ENCODE results near the gene CTNNA2.

The CTNNA2 gene

GRCh38 chr2:79892123-79892522, 379.3 kb downstream of the CTNNA2 start:
- no peaks in the 10 kb centered on the region for H3K9me3 ChIP-seq (ENCODE audit: control insufficient read depth, insufficient read depth, low read depth, low read length)
- no peak overlapping the region for H3K9ac ChIP-seq (ENCODE audit: low read length)
- H3K36me3 ChIP-seq (ENCODE audit: control insufficient read depth, insufficient read depth, low read length) = no peaks in the 10 kb centered on the region
- H3K27ac ChIP-seq (ENCODE audit: low read depth, low read length) = no peak overlapping the region
- no peaks in the 10 kb centered on the region for H3K27me3 ChIP-seq (ENCODE audit: control insufficient read depth, insufficient read depth, low read length)
- H3K4me1 ChIP-seq (ENCODE audit: control insufficient read depth, insufficient read depth, low read length) = peaks cover 9% of the 10 kb centered on the region
- H3K4me3 ChIP-seq (ENCODE audit: low read depth, low read length) = no peak overlapping the region

DNA sequence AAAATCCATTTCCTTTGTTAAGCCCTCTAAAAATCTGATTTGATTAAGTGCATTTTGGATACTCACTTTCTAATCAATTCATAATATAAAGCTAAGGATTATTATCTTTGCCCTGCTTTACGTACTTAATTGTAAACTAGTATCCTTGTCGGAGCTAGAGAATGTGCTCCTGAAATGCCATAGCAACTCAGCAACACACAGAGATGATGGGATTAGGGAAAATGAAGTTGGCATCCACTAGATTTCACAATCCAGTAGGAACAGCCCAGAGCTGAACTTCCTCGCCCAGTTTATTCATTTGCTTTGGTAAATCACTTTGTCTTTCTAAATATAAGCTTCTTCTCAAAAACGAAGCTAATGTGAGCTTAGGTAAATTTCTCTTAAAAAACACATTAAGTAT, 386.3 kb downstream of the CTNNA2 start:
- Histone ChIP-seq H3K4me1 (ENCODE audit: control insufficient read depth, insufficient read depth, low read length) (no peaks in the 10 kb centered on the region), H3K9ac (ENCODE audit: low read length) (no peak overlapping the region), H3K27ac (ENCODE audit: low read depth, low read length) (no peak overlapping the region), H3K27me3 (ENCODE audit: control insufficient read depth, insufficient read depth, low read length) (no peaks in the 10 kb centered on the region), H3K4me3 (ENCODE audit: low read depth, low read length) (no peak overlapping the region), H3K36me3 (ENCODE audit: control insufficient read depth, insufficient read depth, low read length) (no peaks in the 10 kb centered on the region), H3K9me3 (ENCODE audit: control insufficient read depth, insufficient read depth, low read depth, low read length) (no peaks in the 10 kb centered on the region)

- Histone ChIP-seq H3K9me3 (ENCODE audit: control insufficient read depth, insufficient read depth, low read depth, low read length) (no peaks in the 10 kb centered on the region), H3K4me1 (ENCODE audit: control insufficient read depth, insufficient read depth, low read length) (no peaks in the 10 kb centered on the region), H3K9ac (ENCODE audit: low read length) (no peak overlapping the region), H3K36me3 (ENCODE audit: control insufficient read depth, insufficient read depth, low read length) (no peaks in the 10 kb centered on the region), H3K27me3 (ENCODE audit: control insufficient read depth, insufficient read depth, low read length) (no peaks in the 10 kb centered on the region), H3K27ac (ENCODE audit: low read depth, low read length) (no peak overlapping the region), H3K4me3 (ENCODE audit: low read depth, low read length) (no peak overlapping the region)
Measured at GRCh38 chr2:79901161-79901560, 388.3 kb downstream of the CTNNA2 start.

DNA sequence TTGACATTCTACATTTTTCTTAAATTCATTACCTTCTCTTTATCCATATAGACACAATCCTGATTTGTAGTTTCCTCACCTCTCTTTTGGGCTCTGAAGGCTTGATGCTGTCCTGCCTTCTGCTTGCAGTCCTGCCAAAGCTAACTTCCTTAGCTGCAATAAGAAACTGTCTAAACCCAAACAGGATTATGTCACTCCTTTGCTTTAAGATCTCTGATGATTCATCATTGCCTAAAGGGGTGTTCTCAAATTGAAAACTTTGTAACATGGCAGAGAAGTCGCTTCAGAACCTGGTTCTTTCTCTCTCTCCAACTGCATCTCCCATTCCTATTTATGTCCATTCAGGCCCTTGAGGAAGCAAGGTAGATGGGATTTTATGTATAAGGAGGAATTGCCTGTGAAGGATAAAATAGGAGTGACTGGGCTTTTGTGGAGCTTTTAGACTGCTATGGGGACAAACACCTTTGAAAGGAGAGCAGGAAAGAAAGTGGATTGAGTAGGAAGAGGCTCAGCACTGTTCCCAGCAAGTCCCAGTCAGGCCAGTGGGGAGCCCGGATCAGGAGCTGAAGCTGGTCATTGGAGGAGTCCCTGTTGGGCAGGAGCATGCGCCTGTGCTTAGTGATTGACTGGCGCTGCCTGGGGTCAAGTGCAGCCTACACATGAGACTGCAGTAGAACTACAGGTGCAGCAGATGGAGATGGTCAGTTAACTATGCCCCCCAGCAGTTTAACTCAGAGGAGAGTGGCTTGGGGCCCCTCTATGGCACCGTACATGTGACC, 390.6 kb downstream of the CTNNA2 start:
- Histone ChIP-seq H3K4me3 (ENCODE audit: low read depth, low read length) (no peak overlapping the region), H3K27ac (ENCODE audit: low read depth, low read length) (no peak overlapping the region), H3K36me3 (ENCODE audit: control insufficient read depth, insufficient read depth, low read length) (no peaks in the 10 kb centered on the region), H3K9me3 (ENCODE audit: control insufficient read depth, insufficient read depth, low read depth, low read length) (no peaks in the 10 kb centered on the region), H3K27me3 (ENCODE audit: control insufficient read depth, insufficient read depth, low read length) (no peaks in the 10 kb centered on the region), H3K4me1 (ENCODE audit: control insufficient read depth, insufficient read depth, low read length) (no peaks in the 10 kb centered on the region), H3K9ac (ENCODE audit: low read length) (no peak overlapping the region)

GRCh38 chr2:79906139-79906890, 393.5 kb downstream of the CTNNA2 start:
- Histone ChIP-seq H3K27ac (ENCODE audit: low read depth, low read length) (no peak overlapping the region), H3K36me3 (ENCODE audit: control insufficient read depth, insufficient read depth, low read length) (no peaks in the 10 kb centered on the region)

DNA sequence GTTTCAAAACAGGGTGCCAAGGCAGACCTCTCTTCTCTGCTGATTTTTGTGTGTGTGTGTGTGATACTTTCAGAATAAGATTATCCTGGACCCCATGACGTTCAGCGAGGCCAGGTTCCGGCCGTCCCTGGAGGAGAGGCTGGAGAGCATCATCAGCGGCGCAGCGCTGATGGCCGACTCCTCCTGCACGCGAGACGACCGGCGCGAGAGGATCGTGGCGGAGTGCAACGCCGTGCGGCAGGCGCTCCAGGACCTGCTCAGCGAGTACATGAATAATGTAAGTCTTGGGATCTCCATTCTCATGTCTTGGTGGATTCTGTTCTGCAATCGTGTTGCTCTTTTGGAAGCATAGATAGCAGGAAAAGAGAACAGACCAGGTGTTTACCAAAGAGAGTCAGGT, 396.7 kb downstream of the CTNNA2 start:
- H3K4me3 ChIP-seq (ENCODE audit: low read depth, low read length) = no peak overlapping the region
- H3K9ac ChIP-seq (ENCODE audit: low read length) = no peak overlapping the region
- H3K27me3 ChIP-seq (ENCODE audit: control insufficient read depth, insufficient read depth, low read length) = no peaks in the 10 kb centered on the region
- no peaks in the 10 kb centered on the region for H3K9me3 ChIP-seq (ENCODE audit: control insufficient read depth, insufficient read depth, low read depth, low read length)
- no peaks in the 10 kb centered on the region for H3K4me1 ChIP-seq (ENCODE audit: control insufficient read depth, insufficient read depth, low read length)
- no peaks in the 10 kb centered on the region for H3K36me3 ChIP-seq (ENCODE audit: control insufficient read depth, insufficient read depth, low read length)
- no peak overlapping the region for H3K27ac ChIP-seq (ENCODE audit: low read depth, low read length)

More at GRCh38 chr2:79906139-79906890, 393.5 kb downstream of the CTNNA2 start:
- H3K27me3 ChIP-seq (ENCODE audit: control insufficient read depth, insufficient read depth, low read length) = no peaks in the 10 kb centered on the region
- H3K4me1 ChIP-seq (ENCODE audit: control insufficient read depth, insufficient read depth, low read length) = no peaks in the 10 kb centered on the region
- no peaks in the 10 kb centered on the region for H3K9me3 ChIP-seq (ENCODE audit: control insufficient read depth, insufficient read depth, low read depth, low read length)
- no peak overlapping the region for H3K4me3 ChIP-seq (ENCODE audit: low read depth, low read length)
- no peak overlapping the region for H3K9ac ChIP-seq (ENCODE audit: low read length)

DNA sequence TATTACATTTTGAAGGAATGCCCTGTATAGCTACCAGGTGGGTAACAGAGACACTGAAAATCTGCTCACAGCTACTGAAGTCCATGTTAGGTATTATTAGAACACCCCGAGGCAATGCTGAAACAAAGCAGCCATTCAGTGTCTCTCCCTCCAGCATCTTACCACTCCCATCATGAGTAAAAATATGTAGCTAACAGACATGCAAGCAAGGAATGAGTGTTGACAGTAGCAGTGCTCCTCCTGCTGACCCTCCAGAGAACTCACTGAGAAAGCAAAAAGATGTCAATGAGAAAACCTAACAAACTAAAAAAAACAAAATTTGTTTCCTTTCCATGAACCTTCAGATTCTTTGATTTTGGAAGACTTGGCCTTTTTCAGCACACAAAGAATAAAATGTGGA, 397.8 kb downstream of the CTNNA2 start:
- Histone ChIP-seq H3K27ac (ENCODE audit: low read depth, low read length) (no peak overlapping the region), H3K9me3 (ENCODE audit: control insufficient read depth, insufficient read depth, low read depth, low read length) (no peaks in the 10 kb centered on the region), H3K4me1 (ENCODE audit: control insufficient read depth, insufficient read depth, low read length) (peaks cover under 1% of the 10 kb centered on the region; the same call in 1 of the 2 replicates), H3K27me3 (ENCODE audit: control insufficient read depth, insufficient read depth, low read length) (no peaks in the 10 kb centered on the region), H3K36me3 (ENCODE audit: control insufficient read depth, insufficient read depth, low read length) (no peaks in the 10 kb centered on the region), H3K4me3 (ENCODE audit: low read depth, low read length) (no peak overlapping the region), H3K9ac (ENCODE audit: low read length) (no peak overlapping the region)

DNA sequence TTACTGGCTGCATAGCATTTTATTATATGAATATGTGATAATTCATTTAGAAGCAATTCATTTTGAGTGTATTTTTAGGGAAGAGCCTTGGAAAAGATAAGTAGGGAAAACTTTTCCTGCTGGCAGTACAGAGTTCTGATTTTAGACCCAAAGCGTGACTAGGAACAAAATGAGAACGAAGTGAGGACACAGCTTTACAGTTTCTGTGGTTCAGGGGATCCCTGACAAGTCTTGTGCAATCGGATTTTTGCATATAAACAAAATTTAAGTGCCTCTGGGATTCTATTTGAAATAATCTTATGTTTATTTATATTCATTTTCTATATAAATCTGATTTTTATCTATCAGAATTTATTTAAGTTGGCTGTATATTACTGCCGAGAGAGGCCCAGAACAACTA, 402.6 kb downstream of the CTNNA2 start:
- H3K27ac ChIP-seq (ENCODE audit: low read depth, low read length) = no peak overlapping the region
- H3K4me3 ChIP-seq (ENCODE audit: low read depth, low read length) = no peak overlapping the region
- no peaks in the 10 kb centered on the region for H3K27me3 ChIP-seq (ENCODE audit: control insufficient read depth, insufficient read depth, low read length)
- H3K9ac ChIP-seq (ENCODE audit: low read length) = no peak overlapping the region
- no peaks in the 10 kb centered on the region for H3K9me3 ChIP-seq (ENCODE audit: control insufficient read depth, insufficient read depth, low read depth, low read length)
- H3K36me3 ChIP-seq (ENCODE audit: control insufficient read depth, insufficient read depth, low read length) = no peaks in the 10 kb centered on the region
- peaks cover 6% of the 10 kb centered on the region; the same call in 1 of the 2 replicates for H3K4me1 ChIP-seq (ENCODE audit: control insufficient read depth, insufficient read depth, low read length)

- Histone ChIP-seq H3K4me1 (ENCODE audit: control insufficient read depth, insufficient read depth, low read length) (peaks cover 14% of the 10 kb centered on the region; the same call in 1 of the 2 replicates), H3K27ac (ENCODE audit: low read depth, low read length) (no peak overlapping the region), H3K9me3 (ENCODE audit: control insufficient read depth, insufficient read depth, low read depth, low read length) (no peaks in the 10 kb centered on the region), H3K36me3 (ENCODE audit: control insufficient read depth, insufficient read depth, low read length) (no peaks in the 10 kb centered on the region), H3K9ac (ENCODE audit: low read length) (no peak overlapping the region), H3K4me3 (ENCODE audit: low read depth, low read length) (no peak overlapping the region), H3K27me3 (ENCODE audit: control insufficient read depth, insufficient read depth, low read length) (no peaks in the 10 kb centered on the region)
Measured at GRCh38 chr2:79916285-79916684, 403.4 kb downstream of the CTNNA2 start.

- no peak overlapping the region for H3K27ac ChIP-seq (ENCODE audit: low read depth, low read length)
- H3K36me3 ChIP-seq (ENCODE audit: control insufficient read depth, insufficient read depth, low read length) = no peaks in the 10 kb centered on the region
- H3K4me3 ChIP-seq (ENCODE audit: low read depth, low read length) = no peak overlapping the region
- peaks cover 18% of the 10 kb centered on the region; the same call in 1 of the 2 replicates for H3K4me1 ChIP-seq (ENCODE audit: control insufficient read depth, insufficient read depth, low read length)
- no peaks in the 10 kb centered on the region for H3K9me3 ChIP-seq (ENCODE audit: control insufficient read depth, insufficient read depth, low read depth, low read length)
- no peak overlapping the region for H3K9ac ChIP-seq (ENCODE audit: low read length)
- H3K27me3 ChIP-seq (ENCODE audit: control insufficient read depth, insufficient read depth, low read length) = no peaks in the 10 kb centered on the region
Measured at GRCh38 chr2:79920512-79921076, 407.7 kb downstream of the CTNNA2 start.

DNA sequence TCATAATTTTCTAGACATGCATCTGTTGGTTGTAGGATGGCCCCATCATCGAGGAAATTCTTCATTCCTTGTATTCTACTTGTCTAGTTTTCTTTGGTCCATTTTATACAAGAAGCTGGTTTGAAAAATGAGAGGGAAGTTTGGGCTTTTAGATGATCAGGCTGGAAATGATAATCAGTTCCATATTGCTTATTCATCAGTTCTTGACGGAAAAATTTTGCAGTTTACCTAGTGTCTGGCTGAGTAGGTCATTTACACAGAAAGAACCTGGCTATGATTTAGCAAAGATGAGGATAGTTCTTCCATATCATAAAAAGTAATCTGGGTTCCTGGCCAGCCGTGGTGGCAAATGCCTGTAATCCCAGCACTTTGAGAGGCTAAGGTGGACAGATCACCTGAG, 416.8 kb downstream of the CTNNA2 start:
- Histone ChIP-seq H3K9me3 (ENCODE audit: control insufficient read depth, insufficient read depth, low read depth, low read length) (no peaks in the 10 kb centered on the region), H3K9ac (ENCODE audit: low read length) (no peak overlapping the region), H3K36me3 (ENCODE audit: control insufficient read depth, insufficient read depth, low read length) (no peaks in the 10 kb centered on the region), H3K27me3 (ENCODE audit: control insufficient read depth, insufficient read depth, low read length) (no peaks in the 10 kb centered on the region), H3K4me1 (ENCODE audit: control insufficient read depth, insufficient read depth, low read length) (no peaks in the 10 kb centered on the region), H3K27ac (ENCODE audit: low read depth, low read length) (no peak overlapping the region), H3K4me3 (ENCODE audit: low read depth, low read length) (no peak overlapping the region)

Measured in HUES6 (cell line).